ENCODE results near the gene IQCF2.
"Not testable (repeated sequence)": the region's sequence is repeated elsewhere in the genome, so short reads cannot be mapped to it uniquely, and the experiment has no call there.

The IQCF2 gene

DNA sequence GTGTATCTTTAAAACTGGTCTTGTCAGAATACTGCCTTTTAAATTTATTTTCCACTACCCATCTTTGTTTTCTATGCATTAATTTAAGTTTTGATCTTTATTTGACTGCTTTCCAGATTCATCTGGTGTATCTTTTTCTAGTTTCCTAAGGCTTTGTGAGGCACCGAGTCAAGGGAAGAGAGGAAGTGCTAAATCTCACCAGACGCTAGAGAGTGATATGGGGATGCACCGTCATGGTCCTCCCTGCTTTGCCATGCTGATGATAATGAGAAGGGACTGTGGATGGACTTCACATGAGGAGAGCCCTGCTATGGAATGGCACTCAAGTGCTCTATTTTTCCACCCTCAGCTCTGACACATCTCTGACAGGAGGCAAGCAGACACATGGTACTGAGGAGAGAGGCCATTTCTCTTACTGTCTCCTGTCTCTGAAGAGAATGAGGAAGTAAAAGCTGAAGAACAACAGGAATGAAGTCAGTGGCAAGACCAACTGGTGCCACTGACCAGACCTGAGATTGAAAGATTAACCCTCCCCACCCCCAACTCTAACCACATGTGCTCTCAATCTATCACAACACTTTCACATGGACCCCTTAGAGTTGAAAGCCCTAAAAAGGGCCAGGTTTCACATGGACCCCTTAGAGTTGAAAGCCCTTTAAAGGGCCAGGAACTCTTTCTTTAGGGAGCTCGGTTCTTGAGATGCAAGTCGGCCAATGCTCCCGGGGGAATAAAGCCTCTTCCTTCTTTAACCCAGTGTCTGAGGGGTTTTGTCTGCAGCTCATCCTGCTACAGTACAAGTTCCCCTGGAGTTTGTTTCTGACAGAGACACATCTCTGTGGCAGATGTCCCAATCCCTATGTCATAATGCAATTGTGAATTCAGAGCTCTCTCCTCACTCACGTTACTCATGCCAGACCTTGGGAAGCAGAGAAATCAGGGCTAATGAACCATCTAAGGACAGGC lies at the start of gene IQCF2:
Gene IQCF2, plus strand, starts transcription at position 913 of the 963 bp plus-strand sequence. CDS start 52 bp downstream, outside the sequence.
- no peak for DNase-seq

DNA sequence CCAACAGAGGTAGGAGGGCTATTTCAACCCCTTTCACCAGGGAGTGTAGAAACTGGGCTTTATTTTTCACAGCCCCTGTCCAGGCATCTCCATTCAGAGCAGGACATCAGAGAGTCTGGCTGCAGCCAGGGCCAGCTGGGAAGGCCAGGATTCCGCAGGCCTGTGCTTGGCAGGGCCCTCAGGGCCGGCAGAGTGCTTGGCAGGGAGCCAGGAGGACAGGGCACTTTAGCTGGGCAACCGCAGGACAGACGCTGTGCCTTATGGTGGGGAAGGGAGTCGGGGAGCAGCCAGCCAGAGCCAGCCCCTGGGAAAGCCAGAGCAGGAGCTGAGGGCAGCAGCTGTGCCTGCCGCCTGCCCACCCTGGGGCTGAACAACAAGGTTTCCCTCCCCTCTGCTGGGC lies 47.9 kb upstream of the IQCF2 start:
- DNase-seq = no peak

- DNase-seq = no peak
Measured at GRCh38 chr3:51814034-51814433, 47.4 kb upstream of the IQCF2 start.

DNA sequence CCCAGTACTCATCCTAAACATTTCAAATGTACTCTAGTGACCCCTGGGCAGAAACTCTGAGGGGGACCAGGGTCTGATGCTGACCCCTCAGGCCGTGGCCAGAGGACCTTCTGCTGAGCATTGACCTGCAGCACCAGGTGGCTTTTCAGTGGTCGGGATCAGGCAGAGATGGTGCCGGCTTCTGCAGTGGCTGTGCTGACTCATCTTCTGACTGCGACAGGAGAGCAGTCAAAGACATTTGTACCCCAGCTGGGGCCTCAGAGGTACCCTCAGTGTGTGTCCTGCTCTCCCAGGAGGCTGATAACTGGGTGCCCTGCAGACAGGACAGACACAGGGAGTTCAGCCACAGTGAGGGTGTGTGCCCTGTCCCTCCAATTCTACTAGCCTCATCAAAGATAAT lies 45.8 kb upstream of the IQCF2 start:
- no peak for DNase-seq

- no peak for DNase-seq
Measured at GRCh38 chr3:51816723-51817122, 44.7 kb upstream of the IQCF2 start.

GRCh38 chr3:51817375-51817774 lies 44.0 kb upstream of the IQCF2 start:
- DNase-seq = no peak

GRCh38 chr3:51819151-51819550 lies 42.3 kb upstream of the IQCF2 start:
- no peak for DNase-seq

DNA sequence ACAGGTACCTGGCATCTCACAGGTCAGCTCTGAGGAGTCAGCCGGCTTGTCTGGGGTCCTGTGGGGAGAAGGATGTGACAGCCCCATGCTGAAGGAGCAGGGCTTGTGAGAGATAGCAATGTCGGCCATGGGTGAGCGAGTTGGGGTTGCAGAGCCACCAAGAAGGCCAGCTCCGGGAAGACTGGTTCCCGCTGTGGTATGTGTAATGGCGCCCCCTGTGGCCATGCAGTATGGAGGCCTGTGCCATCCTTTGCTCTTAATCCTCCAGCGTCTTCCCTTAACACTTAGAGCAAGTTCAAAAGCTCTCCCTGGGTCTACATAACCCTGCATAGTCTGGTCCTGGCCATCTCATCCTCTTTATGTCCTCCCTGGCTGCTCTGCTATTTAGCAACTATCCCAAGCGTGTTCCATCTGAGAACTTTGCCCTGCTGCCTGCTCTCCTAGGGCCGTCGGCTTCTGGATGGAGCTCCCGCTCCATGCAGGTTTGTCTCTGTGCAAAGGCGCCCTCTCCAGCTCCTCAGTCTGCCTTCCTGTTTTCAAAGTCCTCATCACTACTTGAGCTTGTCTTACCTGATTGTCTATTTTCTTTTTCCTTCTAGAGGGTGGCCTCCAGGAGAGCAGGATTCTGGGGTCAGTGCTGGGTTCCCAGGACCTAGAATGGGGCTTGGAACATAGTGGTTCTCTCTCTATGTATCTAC lies 41.6 kb upstream of the IQCF2 start:
- DNase-seq = no peak

GRCh38 chr3:51828297-51828696 lies 33.1 kb upstream of the IQCF2 start:
- DNase-seq = no peak

DNA sequence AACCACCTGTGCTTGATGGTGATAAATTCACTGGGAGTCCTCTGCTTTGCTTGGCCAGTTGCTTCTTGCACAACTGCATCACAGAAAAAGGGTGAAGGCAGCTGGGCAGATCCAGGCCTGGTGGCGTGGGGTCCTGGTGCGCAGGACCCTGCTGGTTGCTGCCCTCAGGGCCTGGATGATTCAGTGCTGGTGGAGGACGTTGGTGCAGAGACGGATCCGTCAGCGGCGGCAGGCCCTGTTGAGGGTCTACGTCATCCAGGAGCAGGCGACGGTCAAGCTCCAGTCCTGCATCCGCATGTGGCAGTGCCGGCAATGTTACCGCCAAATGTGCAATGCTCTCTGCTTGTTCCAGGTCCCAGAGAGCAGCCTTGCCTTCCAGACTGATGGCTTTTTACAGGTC lies 31.1 kb upstream of the IQCF2 start:
- no peak for DNase-seq

DNA sequence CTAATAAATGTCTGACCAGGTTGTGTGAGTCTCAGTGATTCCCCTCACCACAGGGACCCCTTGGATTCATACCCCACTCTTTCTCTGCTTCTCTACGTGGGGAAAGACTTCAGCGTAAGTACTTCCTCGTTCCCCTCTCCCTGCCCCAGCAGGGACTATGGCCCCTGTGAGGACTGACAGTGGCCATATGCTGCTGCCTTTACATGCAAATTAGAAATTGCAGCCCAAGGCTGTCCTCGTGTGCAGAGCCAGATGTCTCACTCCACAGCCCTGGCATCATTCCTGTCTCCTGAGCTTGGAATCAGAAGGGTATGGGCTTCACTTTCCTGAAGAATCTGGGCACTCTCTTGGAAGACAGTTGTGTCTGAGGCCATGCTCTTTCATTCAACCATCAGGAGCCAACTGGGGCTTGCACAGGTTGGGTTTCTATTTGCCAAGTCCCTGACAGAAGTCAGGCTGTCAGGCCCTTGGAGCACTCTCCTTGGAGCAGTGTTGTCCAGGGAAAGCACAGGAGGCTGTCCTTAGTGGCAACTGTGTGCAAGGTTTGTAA lies 30.5 kb upstream of the IQCF2 start:
- DNase-seq = no peak

DNA sequence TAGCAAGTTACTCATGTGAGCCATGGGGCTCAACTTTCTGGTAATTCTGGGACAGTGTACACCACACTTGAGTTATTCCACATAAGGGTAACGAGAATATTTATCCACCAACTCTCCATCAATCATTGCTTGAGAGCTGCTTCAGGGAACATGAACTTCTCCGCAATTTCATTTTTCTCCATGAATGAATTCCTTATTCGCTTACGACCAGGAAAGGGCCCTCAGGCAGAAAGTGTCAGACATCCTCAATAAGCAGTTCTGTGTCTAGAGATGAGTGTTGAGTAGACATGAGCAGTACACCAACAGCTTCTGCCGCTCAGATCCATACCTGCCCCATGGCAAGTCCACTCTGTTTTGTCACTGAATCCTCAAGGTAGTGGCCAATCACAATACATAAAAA lies 24.8 kb upstream of the IQCF2 start:
- DNase-seq = no peak

GRCh38 chr3:51845129-51845528 lies 16.3 kb upstream of the IQCF2 start:
- no peak for DNase-seq

- not testable (repeated sequence) for DNase-seq
Measured at GRCh38 chr3:51855411-51855810, 6.0 kb upstream of the IQCF2 start.

DNA sequence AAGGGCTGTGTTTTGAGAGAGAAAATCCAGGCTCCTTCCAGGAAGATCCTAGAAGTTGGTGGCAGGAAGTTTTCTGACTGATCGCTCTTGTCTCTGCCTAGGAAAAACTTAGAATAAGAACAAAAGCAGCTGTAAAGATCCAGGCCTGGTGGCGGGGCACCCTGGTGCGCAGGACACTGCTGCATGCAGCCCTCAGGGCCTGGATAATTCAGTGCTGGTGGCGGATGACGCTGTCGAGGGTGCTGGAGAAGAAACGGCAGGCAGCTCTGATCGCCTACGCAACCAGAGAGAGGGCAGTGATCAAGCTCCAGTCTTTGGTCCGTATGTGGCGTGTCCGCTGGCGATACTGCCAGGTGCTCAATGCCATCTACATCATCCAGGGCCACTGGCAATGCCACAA lies 1.5 kb downstream of the IQCF2 start:
- DNase-seq = no peak

DNA sequence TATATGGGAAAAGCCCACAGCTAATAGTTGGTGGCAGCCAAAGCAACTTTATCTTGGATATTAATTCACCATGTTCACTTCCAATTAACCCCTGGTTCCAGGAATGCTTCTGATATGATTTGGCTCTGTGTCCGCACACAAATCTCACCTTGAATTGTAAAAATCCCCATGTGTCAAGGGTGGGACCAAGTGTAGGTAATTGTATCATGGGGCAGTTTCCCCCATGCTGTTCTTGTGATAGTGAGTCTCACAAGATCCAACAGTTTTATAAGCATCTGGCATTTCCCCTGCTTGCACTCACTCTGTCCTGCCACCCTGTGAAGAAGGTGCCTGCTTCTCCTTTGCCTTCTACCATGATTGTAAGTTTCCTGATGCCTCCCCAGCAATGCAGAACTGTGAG lies 7.5 kb downstream of the IQCF2 start:
- not testable (repeated sequence) for DNase-seq

DNA sequence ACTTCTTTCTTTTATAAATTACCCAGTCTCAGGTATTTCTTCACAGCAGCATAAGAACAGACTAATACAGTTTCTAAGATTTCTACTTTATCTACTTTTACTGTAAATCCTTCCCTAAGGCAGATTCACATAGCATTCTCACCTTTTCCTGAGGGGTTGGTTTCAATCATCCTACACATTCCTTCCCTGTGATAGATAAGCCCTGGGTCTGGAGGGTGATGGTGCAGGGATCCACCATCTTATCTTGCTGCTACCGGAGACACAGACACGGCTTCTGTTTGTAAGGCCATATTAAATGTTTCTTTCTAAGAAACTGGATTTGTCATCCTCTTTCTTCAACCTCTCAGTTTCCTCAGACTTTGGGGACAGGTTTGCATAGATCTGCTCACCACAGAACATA lies 7.9 kb downstream of the IQCF2 start:
- DNase-seq = no peak

DNA sequence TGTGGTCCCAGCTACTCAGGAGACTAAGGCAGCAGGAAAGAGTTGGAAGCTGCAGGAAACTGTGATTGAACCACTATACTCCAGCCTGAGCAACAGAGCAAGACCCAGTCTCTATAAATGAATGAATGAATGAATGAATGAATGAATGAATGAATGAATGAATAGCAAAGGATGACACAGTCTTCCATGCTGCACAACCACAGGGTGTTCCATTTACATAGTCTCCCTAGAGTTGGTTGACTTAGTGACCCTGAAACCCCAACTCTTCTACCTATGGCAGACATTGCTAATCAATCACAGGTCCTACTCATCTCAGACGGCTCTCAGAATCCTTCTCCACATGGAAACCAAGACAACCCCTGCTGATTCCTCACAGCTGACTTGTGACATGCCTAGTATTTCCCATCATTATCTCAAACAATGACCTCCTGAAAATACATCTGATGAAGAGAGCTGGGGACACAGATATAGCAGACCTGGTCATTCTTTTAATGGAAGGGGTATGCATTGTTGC lies 11.9 kb downstream of the IQCF2 start:
- DNase-seq = no peak

- DNase-seq = no peak
Measured at GRCh38 chr3:51873876-51874275, 12.5 kb downstream of the IQCF2 start.

- no peak for DNase-seq
Measured at GRCh38 chr3:51874411-51874810, 13.0 kb downstream of the IQCF2 start.

DNA sequence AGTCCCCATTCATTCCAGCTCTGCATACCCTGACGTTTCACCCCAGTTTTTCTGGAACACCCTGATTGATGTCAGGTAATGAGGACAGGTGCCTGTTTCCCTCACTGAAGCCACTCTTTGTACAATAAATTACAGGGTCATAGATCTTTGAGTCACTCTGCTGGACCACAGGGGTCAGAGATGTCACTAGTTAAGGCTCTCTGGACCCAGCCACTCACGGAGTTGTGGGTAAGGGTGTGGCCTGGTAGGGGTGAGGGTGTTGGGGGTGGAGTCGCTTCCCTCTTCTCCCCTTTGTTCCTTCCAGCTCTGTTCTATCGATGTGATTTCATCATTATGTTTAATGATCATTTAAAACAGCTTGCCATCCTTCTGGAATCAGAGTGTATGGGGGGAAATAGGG lies 13.5 kb downstream of the IQCF2 start:
- DNase-seq = no peak

GRCh38 chr3:51875501-51875900 lies 14.1 kb downstream of the IQCF2 start, which contains the start of gene IQCF5:
Gene IQCF5 (minus strand): TSS chr3:51875601. CDS start chr3:51875531, 70 bp downstream.
- no peak for DNase-seq

GRCh38 chr3:51876186-51876585 lies 14.8 kb downstream of the IQCF2 start:
- no peak for DNase-seq

- no peak for DNase-seq
Measured at GRCh38 chr3:51879937-51880336, 18.5 kb downstream of the IQCF2 start.
